GM23338 (cell line): ENCODE results near the gene DENND2A. TPM values are rescaled to one million over a fixed set of nuclear protein-coding genes. Genes with fewer than 3 reads are reported as not detected.

Experiments used
- ATAC-seq: fragments of 200-7000 bp; cut with Tn5 transposase; 3 replicates; pipeline ENCODE4 v1.9.1; 2020
- DNase-seq: peaks from one replicate; pipeline ENCODE4 v3.0.0-alpha.2; 2015; ENCODE audit warnings: low spot score
- H2AFZ ChIP-seq: fragments of 200-600 bp; sonication (generic); 2 replicates; pipeline ENCODE4 v1.8.0; 2016; ENCODE audit warnings: antibody characterized with exemption, mild to moderate bottlenecking, moderate library complexity
- H3F3A ChIP-seq: fragments of 200-600 bp; sonication (generic); replicated peaks from 2 replicates; pipeline ENCODE4 v1.8.0; 2017; ENCODE audit warnings: antibody characterized with exemption, mixed run types, low read depth
- H3K27ac ChIP-seq: fragments of 200-600 bp; sonication (generic); 2 replicates; pipeline ENCODE4 v1.6.1; 2016; ENCODE audit warnings: low read depth
- H3K27me3 ChIP-seq: fragments of 200-600 bp; sonication (generic); 2 replicates; pipeline ENCODE4 v1.8.0; 2016; ENCODE audit warnings: mild to moderate bottlenecking, mixed run types, moderate library complexity; ENCODE audit not compliant: insufficient read depth
- H3K36me3 ChIP-seq: fragments of 200-600 bp; sonication (generic); 2 replicates; pipeline ENCODE4 v1.8.0; 2016; ENCODE audit warnings: mild to moderate bottlenecking; ENCODE audit not compliant: insufficient read depth
- H3K4me1 ChIP-seq: fragments of 200-600 bp; sonication (generic); 2 replicates; pipeline ENCODE4 v1.8.0; 2016; ENCODE audit warnings: mild to moderate bottlenecking, moderate library complexity; ENCODE audit not compliant: insufficient read depth
- H3K4me2 ChIP-seq: fragments of 200-600 bp; sonication (generic); 2 replicates; pipeline ENCODE4 v1.7.1; 2017; ENCODE audit warnings: mixed run types
- H3K4me3 ChIP-seq: fragments of 200-600 bp; sonication (generic); 2 replicates; pipeline ENCODE4 v1.6.1; 2016; ENCODE audit warnings: mixed run types
- H3K79me2 ChIP-seq: fragments of 200-600 bp; sonication (generic); replicated peaks from 2 replicates; pipeline ENCODE4 v1.8.0; 2017; ENCODE audit warnings: mild to moderate bottlenecking; ENCODE audit not compliant: insufficient read depth
- H3K9me2 ChIP-seq: fragments of 200-600 bp; sonication (generic); 2 replicates; pipeline ENCODE4 v1.8.0; 2017; ENCODE audit not compliant: insufficient read depth
- H4K20me1 ChIP-seq: fragments of 200-600 bp; sonication (generic); replicated peaks from 2 replicates; pipeline ENCODE4 v1.8.0; 2017; ENCODE audit warnings: mild to moderate bottlenecking; ENCODE audit not compliant: insufficient read depth
- H3K27ac Mint-ChIP-seq: 2 replicates; pipeline ENCODE4 v1.8.0; 2020; ENCODE audit warnings: inconsistent platforms, mild to moderate bottlenecking, moderate library complexity, mixed read lengths
- H3K27me3 Mint-ChIP-seq: 3 replicates; pipeline ENCODE4 v1.8.0; 2022; ENCODE audit warnings: low read depth, mild to moderate bottlenecking, moderate library complexity, mixed read lengths, inconsistent platforms; ENCODE audit not compliant: insufficient read depth, poor library complexity
- H3K36me3 Mint-ChIP-seq: 3 replicates; pipeline ENCODE4 v1.8.0; 2021; ENCODE audit warnings: low read depth, mild to moderate bottlenecking, inconsistent platforms, moderate library complexity, mixed read lengths
- H3K4me1 Mint-ChIP-seq: 3 replicates; pipeline ENCODE4 v1.8.0; 2020; ENCODE audit warnings: mild to moderate bottlenecking, inconsistent platforms, mixed read lengths
- H3K4me3 Mint-ChIP-seq: 3 replicates; pipeline ENCODE4 v1.8.0; 2021; ENCODE audit warnings: moderate library complexity, mild to moderate bottlenecking, inconsistent platforms, mixed read lengths
- H3K9me3 Mint-ChIP-seq: 3 replicates; pipeline ENCODE4 v1.8.0; 2020; ENCODE audit warnings: moderate library complexity, mild to moderate bottlenecking, inconsistent platforms, mixed read lengths
- CREB1 ChIP-seq: fragments of 250-450 bp; sonication (Bioruptor Pico); IDR thresholded peaks from 2 replicates; pipeline ENCODE4 v1.5.0; 2020; ENCODE audit warnings: low read depth, mild to moderate bottlenecking, moderate library complexity
- ETS1 ChIP-seq: IDR thresholded peaks from 2 replicates; pipeline ENCODE4 v1.6.1; 2016; ENCODE audit warnings: antibody characterized with exemption
- EZH2 ChIP-seq: fragments of 200-600 bp; sonication (generic); IDR thresholded peaks from one replicate; pipeline ENCODE4 v1.8.0; 2017; ENCODE audit warnings: antibody characterized with exemption, mild to moderate bottlenecking, low read depth; ENCODE audit not compliant: unreplicated experiment
- EZH2phosphoT487 ChIP-seq: fragments of 200-600 bp; sonication (generic); IDR thresholded peaks from one replicate; pipeline ENCODE4 v1.8.1; 2018; ENCODE audit warnings: antibody characterized with exemption; ENCODE audit not compliant: unreplicated experiment
- JUNB ChIP-seq: IDR thresholded peaks from one replicate; pipeline ENCODE4 v1.6.1; 2016; ENCODE audit warnings: antibody characterized with exemption; ENCODE audit not compliant: unreplicated experiment
- NANOG ChIP-seq: IDR thresholded peaks from 2 replicates; pipeline ENCODE4 v1.6.1; 2016; ENCODE audit warnings: antibody characterized with exemption, borderline replicate concordance
- REST ChIP-seq: IDR thresholded peaks from one replicate; pipeline ENCODE4 v1.6.1; 2018; ENCODE audit warnings: antibody characterized with exemption; ENCODE audit not compliant: unreplicated experiment
- STAT1 ChIP-seq: IDR thresholded peaks from one replicate; pipeline ENCODE4 v1.6.1; 2016; ENCODE audit warnings: antibody characterized with exemption; ENCODE audit not compliant: unreplicated experiment
- ZNF331 ChIP-seq: fragments of 250-450 bp; sonication (Bioruptor Pico); IDR thresholded peaks from 2 replicates; pipeline ENCODE4 v1.5.0; 2020; ENCODE audit warnings: low read depth, mild to moderate bottlenecking, moderate library complexity
- polyA plus RNA-seq: library from polyadenylated mRNA; unstranded; fragments of >200 nt; fragmentation: Nextera tagmentation; extraction: Ambion mirVana; gene quantifications from 2 replicates; pipeline ENCODE4 v1.2.1, GENCODE V29; 2016
- total RNA-seq: library from RNA; depleted of rRNA; stranded (reverse); fragments of >200 nt; shearing (Covaris generic); gene quantifications from 2 replicates; pipeline ENCODE4 v1.2.3, GENCODE V29; 2014

DENND2A gene
- total and polyA plus RNA-seq, 2 experiments from 2014 or later, result 1.7 to 5.6 TPM

DNA sequence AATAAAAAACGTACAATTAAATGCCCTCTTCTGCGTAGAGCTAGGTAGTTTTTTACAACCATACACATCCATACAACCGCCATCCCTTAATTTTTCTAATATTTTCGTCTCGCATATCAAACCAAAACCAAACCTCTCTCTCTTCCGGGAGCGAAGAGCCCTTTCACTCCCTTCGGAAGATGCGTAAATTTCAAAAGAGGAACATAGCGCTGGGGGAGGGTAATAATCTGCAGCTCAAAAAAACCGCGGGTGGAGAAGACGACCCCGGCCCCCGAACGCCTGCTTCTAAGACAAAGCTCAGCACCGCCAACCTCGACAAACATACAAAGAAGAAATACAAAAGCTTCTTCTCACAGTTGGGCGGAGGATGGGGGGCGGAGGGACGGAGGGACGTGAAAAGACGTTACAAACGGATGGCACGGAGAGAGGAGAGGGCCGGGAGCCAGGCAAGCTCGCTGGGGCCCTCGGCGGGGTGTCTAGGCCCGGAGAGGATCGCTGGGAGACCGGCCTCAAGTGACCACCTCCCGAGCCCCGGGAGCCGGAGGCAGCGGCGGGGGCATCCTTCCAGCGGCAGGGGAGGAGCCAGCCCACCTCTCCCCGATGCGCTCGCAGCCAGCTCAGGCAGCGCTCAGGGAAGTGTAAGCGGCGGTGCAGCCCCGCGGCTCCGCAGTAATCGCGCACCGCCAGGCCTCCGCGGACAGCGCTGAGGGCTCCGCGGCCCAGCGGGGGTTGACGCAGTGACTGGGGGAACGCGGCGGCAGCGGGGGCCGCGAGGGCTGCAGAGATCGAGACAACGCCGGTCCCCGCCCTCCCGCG, 162.2 kb downstream of the DENND2A start:
- H3K9me3 Mint-ChIP-seq, result no peaks in the 10 kb centered on the region; the same call in 2 of the 3 replicates
- peaks cover 6% of the 10 kb centered on the region; the same call in 1 of the 3 replicates for H3K36me3 Mint-ChIP-seq
- Histone ChIP-seq H3K27me3 (no peaks in the 10 kb centered on the region), H3K4me2 (peak overlapping the region; percentile 85), H2AFZ (peak overlapping the region; percentile 28; the same call in 1 of the 2 replicates), H3K27ac (peak overlapping the region; percentile 98), H3K4me3 (peak overlapping the region; percentile 95), H3K79me2 (peaks cover 53% of the 10 kb centered on the region), H3K4me1 (peaks cover 18% of the 10 kb centered on the region), H3K9me2 (no peaks in the 10 kb centered on the region), H3F3A (peaks cover 7% of the 10 kb centered on the region), H3K36me3 (no peaks in the 10 kb centered on the region), H4K20me1 (peaks cover 5% of the 10 kb centered on the region; the same call in 1 of the 2 replicates)
- DNase-seq, result peak; percentile 65
- peak overlapping the region; percentile 99 for H3K27ac Mint-ChIP-seq
- H3K4me1 Mint-ChIP-seq, result peaks cover 31% of the 10 kb centered on the region
- TF ChIP-seq REST, result no peak
- TF ChIP-seq NANOG, result no peak
- no peak for TF ChIP-seq ETS1
- H3K4me3 Mint-ChIP-seq, result peak overlapping the region; percentile 100
- H3K27me3 Mint-ChIP-seq, result peaks cover 11% of the 10 kb centered on the region
- ATAC-seq, result peak; percentile 60

- H3K27ac ChIP-seq, result peak overlapping the region; percentile 98; the same call in 1 of the 2 replicates
- Mint-ChIP-seq H3K4me1 (peaks cover 28% of the 10 kb centered on the region), H3K4me3 (peak overlapping the region; percentile 100), H3K36me3 (peaks cover 7% of the 10 kb centered on the region; the same call in 1 of the 3 replicates), H3K27me3 (peaks cover 11% of the 10 kb centered on the region), H3K27ac (peak overlapping the region; percentile 85; the same call in 1 of the 2 replicates), H3K9me3 (no peaks in the 10 kb centered on the region; the same call in 2 of the 3 replicates)
- H4K20me1 ChIP-seq, result peaks cover 18% of the 10 kb centered on the region
- ATAC-seq (no peak), DNase-seq (no peak)
- H3K79me2 ChIP-seq, result peaks cover 70% of the 10 kb centered on the region
- no peaks in the 10 kb centered on the region for H3K9me2 ChIP-seq
- no peaks in the 10 kb centered on the region for H3K27me3 ChIP-seq
- peak overlapping the region; percentile 85 for H3K4me2 ChIP-seq
- no peaks in the 10 kb centered on the region for H3K36me3 ChIP-seq
- no peak overlapping the region for H2AFZ ChIP-seq
- peaks cover 7% of the 10 kb centered on the region for H3F3A ChIP-seq
- H3K4me1 ChIP-seq, result peaks cover 18% of the 10 kb centered on the region
- H3K4me3 ChIP-seq, result peak overlapping the region; percentile 95
- no peak for TF ChIP-seq JUNB
- no peak for TF ChIP-seq CREB1
- TF ChIP-seq NANOG, result no peak
- TF ChIP-seq ETS1, result no peak
- no peak for TF ChIP-seq STAT1
- TF ChIP-seq EZH2, result no peak
- no peak for TF ChIP-seq REST
- no peak for TF ChIP-seq ZNF331 (CRISPR knock-in tag)
- no peak for TF ChIP-seq EZH2phosphoT487
Measured at GRCh38 chr7:140476698-140477261, 163.8 kb downstream of the DENND2A start.
